ENCODE data around the gene OTOG. TPM values are rescaled to one million over a fixed set of nuclear protein-coding genes. Genes with fewer than 3 reads are reported as not detected.

OTOG gene
- total and polyA plus RNA-seq, 11 donors, result not detected

DNA sequence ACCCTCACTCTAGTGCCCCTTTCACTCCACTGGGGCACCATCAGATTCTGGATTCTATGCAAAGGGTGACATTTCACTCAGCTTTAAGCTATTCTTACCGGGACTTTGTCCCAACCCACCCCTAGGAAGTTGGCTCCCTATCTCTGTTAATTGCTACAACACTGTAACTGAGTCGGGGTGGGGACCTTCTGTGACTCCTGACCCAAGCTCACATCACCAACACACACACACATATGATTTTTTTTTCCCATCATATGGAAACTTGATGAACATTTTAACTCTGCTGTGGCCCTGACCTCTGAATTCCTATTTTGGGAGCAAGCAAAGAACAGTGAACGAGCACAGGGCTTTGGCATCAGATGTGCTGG is 19.4 kb upstream of the OTOG start:
- intact Hi-C loops (cut with DNase I), result loop anchor here in 4 of 10 donors (5.0 to 10.0 kb wide), 3 partner anchors 145 to 295 kb away; no protein-coding TSS in a partner anchor
- TF ChIP-seq POLR2A (IDR thresholded peaks at IDR 0.05), result no peak
- TF ChIP-seq CTCF (IDR thresholded peaks at IDR 0.05), result no peak
- H3K9me3 ChIP-seq, result no peaks in the 10 kb centered on the region
- no peak overlapping the region for H3K27ac ChIP-seq
- DNase-seq, result no peak
- no peaks in the 10 kb centered on the region for H3K36me3 ChIP-seq
- H3K27me3 ChIP-seq, result no peaks in the 10 kb centered on the region
- WGBS, 4 donors, result 72 to 84% (median 75%) methylated on average over 3 of the region's 3 CpGs
- no peak for ATAC-seq
- no peak overlapping the region for H3K4me3 ChIP-seq
- H3K4me1 ChIP-seq, result peaks cover 0 to 19% (median 1%) of the 10 kb centered on the region in 12 donors

GRCh38 chr11:17528181-17528691 is 18.8 kb upstream of the OTOG start:
- no peaks in the 10 kb centered on the region for H3K9me3 ChIP-seq
- H3K27me3 ChIP-seq, result no peaks in the 10 kb centered on the region
- TF ChIP-seq CTCF (IDR thresholded peaks at IDR 0.05), result peak; percentile 50 to 75 (median 69)
- TF ChIP-seq POLR2A (IDR thresholded peaks at IDR 0.05), result no peak
- WGBS, 4 donors, result 48 to 59% (median 52%) methylated on average over 9 of the region's 9 CpGs
- DNase-seq (peak in 4 of 5 donors; percentile 31 to 57 (median 50)), ATAC-seq (peak; percentile 32 to 82 (median 72))
- intact Hi-C loops (cut with DNase I), result loop anchor here in 6 of 10 donors (1.0 to 10.0 kb wide), 5 partner anchors 143 to 296 kb away; no protein-coding TSS in a partner anchor
- no peak overlapping the region for H3K4me3 ChIP-seq
- no peaks in the 10 kb centered on the region for H3K36me3 ChIP-seq
- H3K27ac ChIP-seq, result no peak overlapping the region
- H3K4me1 ChIP-seq, result peaks cover 0 to 19% (median 1%) of the 10 kb centered on the region in 12 donors

DNA sequence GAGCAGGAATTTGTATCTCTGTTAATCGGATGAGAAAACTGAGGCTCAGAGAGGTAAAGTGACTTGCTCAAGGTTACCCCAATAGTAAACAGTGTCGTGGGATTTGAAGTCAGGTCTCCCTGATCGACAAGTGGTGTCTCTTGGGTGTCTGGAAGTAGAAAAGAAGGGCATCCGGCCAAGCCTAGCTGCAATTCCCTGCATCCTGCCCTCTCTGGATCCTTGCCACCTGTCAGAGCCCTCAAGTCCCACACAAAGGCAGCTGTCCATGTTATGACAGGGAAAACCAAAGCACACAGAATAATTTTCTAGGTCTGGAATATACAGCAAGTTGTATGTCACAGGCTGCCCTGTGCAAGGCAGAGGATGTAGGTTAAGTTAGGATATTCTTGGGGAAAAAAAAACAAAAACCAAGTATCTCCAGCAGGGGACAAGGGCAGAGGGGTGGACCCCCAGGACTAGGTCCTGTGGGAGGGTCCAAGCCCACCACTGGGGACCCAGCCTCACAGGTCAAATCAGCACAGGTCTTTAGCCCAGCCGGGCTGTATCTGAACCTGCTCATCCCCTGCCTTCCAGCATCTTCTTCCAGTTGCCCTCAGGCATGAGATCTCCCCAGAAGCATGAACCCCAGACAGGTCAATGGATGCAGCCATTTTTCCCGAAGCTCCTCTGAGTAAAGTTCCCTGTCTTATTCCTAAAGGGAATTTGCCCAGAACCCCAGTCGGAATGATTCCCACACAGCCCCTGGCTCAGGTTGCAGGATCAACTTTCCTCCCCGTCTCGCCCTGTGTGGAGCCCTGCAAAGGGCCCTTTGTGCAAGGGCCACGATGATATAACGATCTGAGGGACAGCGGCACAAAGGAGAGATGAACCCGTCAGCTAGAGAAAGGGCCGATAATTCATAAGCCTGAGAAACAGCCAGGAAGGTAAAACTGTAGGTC is 17.9 kb upstream of the OTOG start:
- H3K4me3 ChIP-seq, result no peak overlapping the region
- no peaks in the 10 kb centered on the region for H3K36me3 ChIP-seq
- TF ChIP-seq CTCF (IDR thresholded peaks at IDR 0.05) (no peak), POLR2A (IDR thresholded peaks at IDR 0.05) (no peak)
- 59 to 75% (median 67%) methylated on average over 13 to 14 of the region's 14 CpGs for WGBS, 4 donors
- DNase-seq (peak in 2 of 5 donors; percentile 42 to 48), ATAC-seq (peak in 2 of 4 donors; percentile 38 to 52)
- intact Hi-C loops (cut with DNase I), result loop anchor here in 6 of 10 donors (1.0 to 10.0 kb wide), 5 partner anchors 144 to 297 kb away; no protein-coding TSS in a partner anchor
- H3K27me3 ChIP-seq, result no peaks in the 10 kb centered on the region
- H3K4me1 ChIP-seq, result peaks cover 0 to 19% (median 1%) of the 10 kb centered on the region in 12 donors
- no peaks in the 10 kb centered on the region for H3K9me3 ChIP-seq
- H3K27ac ChIP-seq, result peak overlapping the region in 1 of 12 donors; percentile 1

GRCh38 chr11:17529844-17530185 is 17.2 kb upstream of the OTOG start:
- peaks cover 0 to 19% (median 1%) of the 10 kb centered on the region in 12 donors for H3K4me1 ChIP-seq
- no peaks in the 10 kb centered on the region for H3K27me3 ChIP-seq
- peak overlapping the region in 2 of 12 donors; percentile 24 to 42 for H3K27ac ChIP-seq
- peak in 1 of 5 donors; percentile 12 for DNase-seq
- intact Hi-C loops (cut with DNase I), result loop anchor here in 5 of 10 donors (2.0 to 10.0 kb wide), 4 partner anchors 145 to 298 kb away; no protein-coding TSS in a partner anchor
- no peak overlapping the region for H3K4me3 ChIP-seq
- ATAC-seq, result no peak
- WGBS, 4 donors, result 72 to 73% (median 73%) methylated on average over 10 of the region's 10 CpGs
- H3K9me3 ChIP-seq, result no peaks in the 10 kb centered on the region
- TF ChIP-seq POLR2A (IDR thresholded peaks at IDR 0.05) (no peak), CTCF (IDR thresholded peaks at IDR 0.05) (no peak)
- H3K36me3 ChIP-seq, result no peaks in the 10 kb centered on the region
